DOHH2 (cell line): Measurements from ENCODE around the gene VWA3B.

ENCODE experiments used
- H3F3A ChIP-seq: fragments of 200-600 bp; sonication (generic), shearing (Covaris generic); 2 replicates; pipeline ENCODE4 v1.6.0; 2016; ENCODE audit warnings: antibody characterized with exemption, mild to moderate bottlenecking; ENCODE audit not compliant: control insufficient read depth, insufficient read depth
- H3K27ac ChIP-seq: fragments of 200-600 bp; sonication (generic); 2 replicates; pipeline ENCODE4 v1.5.1; 2014; ENCODE audit warnings: low read depth, mild to moderate bottlenecking, low read length, moderate library complexity
- H3K27me3 ChIP-seq: fragments of 200-600 bp; sonication (generic); 2 replicates; pipeline ENCODE4 v1.6.1; 2014; ENCODE audit warnings: mild to moderate bottlenecking, low read length, mixed read lengths; ENCODE audit not compliant: control insufficient read depth
- H3K36me3 ChIP-seq: fragments of 200-600 bp; sonication (generic); 2 replicates; pipeline ENCODE4 v1.6.1; 2014; ENCODE audit warnings: mild to moderate bottlenecking, low read length, moderate library complexity, mixed read lengths; ENCODE audit not compliant: control insufficient read depth
- H3K4me1 ChIP-seq: fragments of 200-600 bp; sonication (generic); 2 replicates; pipeline ENCODE4 v1.6.1; 2014; ENCODE audit warnings: mild to moderate bottlenecking, low read length, mixed read lengths; ENCODE audit not compliant: control insufficient read depth
- H3K4me2 ChIP-seq: fragments of 200-600 bp; sonication (generic); 2 replicates; pipeline ENCODE4 v1.6.0; 2014; ENCODE audit warnings: mild to moderate bottlenecking, low read length, moderate library complexity
- H3K4me3 ChIP-seq: fragments of 200-600 bp; sonication (generic); 2 replicates; pipeline ENCODE4 v1.5.1; 2014; ENCODE audit warnings: mild to moderate bottlenecking, low read length, mixed read lengths
- H3K79me2 ChIP-seq: fragments of 200-600 bp; sonication (generic); 2 replicates; pipeline ENCODE4 v1.6.1; 2014; ENCODE audit warnings: mild to moderate bottlenecking, low read length, mixed read lengths; ENCODE audit not compliant: control insufficient read depth
- H3K9me2 ChIP-seq: fragments of 200-600 bp; sonication (generic); replicated peaks from 2 replicates; pipeline ENCODE4 v1.6.1; 2014; ENCODE audit warnings: mild to moderate bottlenecking, low read length, mixed read lengths; ENCODE audit not compliant: control insufficient read depth
- H3K9me3 ChIP-seq: fragments of 200-600 bp; sonication (generic); 2 replicates; pipeline ENCODE4 v1.6.1; 2014; ENCODE audit warnings: antibody characterized with exemption, low read length, mixed read lengths; ENCODE audit not compliant: control insufficient read depth, insufficient read depth
- H4K20me1 ChIP-seq: fragments of 200-600 bp; sonication (generic); 2 replicates; pipeline ENCODE4 v1.6.0; 2014; ENCODE audit warnings: low read depth, mild to moderate bottlenecking, antibody characterized with exemption, low read length, moderate library complexity; ENCODE audit not compliant: control insufficient read depth, insufficient read depth
- EZH2phosphoT487 ChIP-seq: fragments of 200-600 bp; sonication (generic); IDR thresholded peaks from 2 replicates; pipeline ENCODE4 v1.6.1; 2017; ENCODE audit warnings: borderline replicate concordance, mild to moderate bottlenecking, antibody characterized with exemption, low read length, moderate library complexity, mixed read lengths
- TF ChIP-seq, protein P1 (sequence below): fragments of 200-600 bp; sonication (generic); IDR thresholded peaks from one replicate; pipeline ENCODE4 v1.5.1; 2014; ENCODE audit warnings: antibody characterized with exemption, mild to moderate bottlenecking, low read depth, low read length; ENCODE audit not compliant: poor library complexity, severe bottlenecking

VWA3B gene

DNA sequence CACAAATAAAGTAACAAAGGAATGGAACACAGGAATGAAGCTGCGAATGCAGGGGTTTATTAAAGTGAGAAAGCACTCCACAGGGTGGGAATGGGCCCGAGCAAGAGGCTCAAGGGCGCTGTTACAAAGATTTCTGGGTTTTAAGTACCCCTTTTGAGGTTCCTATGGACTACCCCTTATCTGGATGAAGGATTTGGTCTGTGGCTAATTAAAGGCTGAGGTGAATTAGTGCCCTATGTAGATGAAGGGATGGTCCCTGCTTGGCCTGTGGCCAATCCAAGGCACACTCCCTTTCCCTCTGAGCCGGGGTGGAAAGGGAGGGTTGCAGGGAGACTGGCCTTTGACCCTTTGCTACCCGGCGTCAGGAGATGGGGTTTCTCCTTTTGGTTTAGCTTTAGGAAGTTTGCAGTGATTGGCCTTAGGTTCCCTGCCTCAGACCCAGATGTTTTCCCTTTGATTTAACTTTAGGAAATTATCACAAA lies 211.8 kb downstream of the VWA3B start:
- H3K79me2 ChIP-seq: no peaks in the 10 kb centered on the region
- H3F3A ChIP-seq: no peaks in the 10 kb centered on the region
- no peaks in the 10 kb centered on the region for H4K20me1 ChIP-seq
- no peak overlapping the region for H3K4me2 ChIP-seq
- H3K36me3 ChIP-seq: no peaks in the 10 kb centered on the region
- no peak overlapping the region for H3K4me3 ChIP-seq
- H3K9me3 ChIP-seq: no peaks in the 10 kb centered on the region
- TF ChIP-seq, protein P1, sequence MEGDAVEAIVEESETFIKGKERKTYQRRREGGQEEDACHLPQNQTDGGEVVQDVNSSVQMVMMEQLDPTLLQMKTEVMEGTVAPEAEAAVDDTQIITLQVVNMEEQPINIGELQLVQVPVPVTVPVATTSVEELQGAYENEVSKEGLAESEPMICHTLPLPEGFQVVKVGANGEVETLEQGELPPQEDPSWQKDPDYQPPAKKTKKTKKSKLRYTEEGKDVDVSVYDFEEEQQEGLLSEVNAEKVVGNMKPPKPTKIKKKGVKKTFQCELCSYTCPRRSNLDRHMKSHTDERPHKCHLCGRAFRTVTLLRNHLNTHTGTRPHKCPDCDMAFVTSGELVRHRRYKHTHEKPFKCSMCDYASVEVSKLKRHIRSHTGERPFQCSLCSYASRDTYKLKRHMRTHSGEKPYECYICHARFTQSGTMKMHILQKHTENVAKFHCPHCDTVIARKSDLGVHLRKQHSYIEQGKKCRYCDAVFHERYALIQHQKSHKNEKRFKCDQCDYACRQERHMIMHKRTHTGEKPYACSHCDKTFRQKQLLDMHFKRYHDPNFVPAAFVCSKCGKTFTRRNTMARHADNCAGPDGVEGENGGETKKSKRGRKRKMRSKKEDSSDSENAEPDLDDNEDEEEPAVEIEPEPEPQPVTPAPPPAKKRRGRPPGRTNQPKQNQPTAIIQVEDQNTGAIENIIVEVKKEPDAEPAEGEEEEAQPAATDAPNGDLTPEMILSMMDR: no peak
- TF ChIP-seq EZH2phosphoT487: no peak
- H3K27ac ChIP-seq: no peak overlapping the region
- H3K27me3 ChIP-seq: peaks cover 5% of the 10 kb centered on the region; the same call in 1 of the 2 replicates
- H3K9me2 ChIP-seq: no peaks in the 10 kb centered on the region
- H3K4me1 ChIP-seq: no peaks in the 10 kb centered on the region

DNA sequence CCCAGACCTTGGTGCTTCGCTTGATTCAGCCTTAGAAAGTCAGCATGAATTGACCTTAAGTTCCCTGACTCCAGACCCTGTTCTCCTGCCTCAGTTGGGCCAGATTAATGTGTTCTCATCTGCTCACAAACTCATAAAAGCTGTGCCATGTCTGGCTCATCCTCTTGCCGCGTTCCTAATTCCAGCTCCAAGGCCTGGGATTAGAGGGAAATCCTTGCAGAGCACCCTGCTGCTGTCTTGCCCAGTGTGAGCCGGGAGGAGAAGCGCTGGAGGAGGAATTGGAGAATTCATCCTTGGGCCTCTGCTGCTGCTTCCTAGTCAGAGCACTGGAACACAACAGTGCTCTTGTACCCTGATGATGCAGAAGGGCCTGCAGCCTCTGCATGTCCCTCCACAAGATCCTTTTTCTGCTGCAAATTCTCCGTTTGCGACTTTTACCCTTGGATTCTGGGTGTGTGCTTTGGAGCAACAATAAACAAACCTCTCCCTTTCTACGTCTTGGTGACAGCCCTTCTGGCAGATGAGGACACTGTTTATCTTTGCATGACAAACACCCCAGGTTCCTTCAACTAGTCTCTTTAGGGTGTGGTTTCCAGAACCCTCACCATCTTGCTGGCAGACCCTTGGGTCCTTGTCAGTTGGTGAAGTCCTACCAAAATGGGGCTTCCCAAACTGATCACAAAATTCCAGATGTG lies 212.4 kb downstream of the VWA3B start:
- H3K4me2 ChIP-seq: no peak overlapping the region
- no peaks in the 10 kb centered on the region for H3K9me3 ChIP-seq
- no peaks in the 10 kb centered on the region for H3F3A ChIP-seq
- peaks cover 5% of the 10 kb centered on the region; the same call in 1 of the 2 replicates for H3K27me3 ChIP-seq
- no peak overlapping the region for H3K27ac ChIP-seq
- no peaks in the 10 kb centered on the region for H3K36me3 ChIP-seq
- H4K20me1 ChIP-seq: no peaks in the 10 kb centered on the region
- no peaks in the 10 kb centered on the region for H3K9me2 ChIP-seq
- H3K4me3 ChIP-seq: no peak overlapping the region
- no peaks in the 10 kb centered on the region for H3K79me2 ChIP-seq
- TF ChIP-seq, protein P1: no peak
- no peak for TF ChIP-seq EZH2phosphoT487
- no peaks in the 10 kb centered on the region for H3K4me1 ChIP-seq

DNA sequence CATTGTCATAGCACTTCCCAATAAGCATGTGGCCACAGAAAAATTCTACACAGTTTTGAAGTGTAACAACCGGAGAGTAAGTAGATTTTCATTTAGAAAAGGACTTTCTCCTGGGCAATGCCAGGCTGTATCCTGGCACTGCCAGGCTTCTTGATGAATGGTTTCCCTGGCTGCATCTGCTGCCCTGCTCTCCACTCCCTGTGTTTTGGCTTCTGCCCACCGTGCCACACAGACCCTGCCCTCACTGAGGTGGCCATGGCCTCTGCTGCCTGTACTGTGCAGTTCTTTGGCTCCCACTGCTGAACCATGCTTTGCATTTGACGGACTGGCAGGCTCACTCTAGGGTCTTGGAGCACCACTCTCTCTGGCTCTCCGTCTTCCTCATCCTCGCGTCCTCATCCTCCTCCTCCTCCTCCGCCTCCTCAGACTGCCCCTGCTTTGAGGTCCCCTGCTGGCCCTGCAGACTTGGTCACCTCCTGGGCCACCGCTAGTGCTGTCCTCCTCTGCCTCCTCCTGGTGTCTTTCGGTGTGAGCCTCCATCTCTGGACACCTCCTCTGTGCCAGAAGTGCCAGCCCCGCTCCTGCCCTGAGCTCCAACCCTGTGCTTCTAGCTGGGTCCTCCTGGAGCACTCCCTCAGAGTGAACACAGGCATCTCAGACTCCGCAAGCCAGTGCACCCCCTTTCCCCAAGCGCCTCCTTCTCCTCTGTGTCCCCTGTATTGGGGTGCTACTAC lies 213.3 kb downstream of the VWA3B start:
- Histone ChIP-seq H4K20me1 (no peaks in the 10 kb centered on the region), H3K9me2 (no peaks in the 10 kb centered on the region), H3K9me3 (no peaks in the 10 kb centered on the region), H3K27ac (no peak overlapping the region), H3K36me3 (no peaks in the 10 kb centered on the region), H3K27me3 (peaks cover 5% of the 10 kb centered on the region; the same call in 1 of the 2 replicates), H3K4me3 (no peak overlapping the region), H3K4me2 (no peak overlapping the region), H3K79me2 (no peaks in the 10 kb centered on the region), H3K4me1 (no peaks in the 10 kb centered on the region), H3F3A (no peaks in the 10 kb centered on the region)
- no peak for TF ChIP-seq EZH2phosphoT487
- TF ChIP-seq, protein P1: no peak
